NOMO-1 treated with DMSO at 0.1 percent for 48 hours (cell line): Measurements from ENCODE around the gene SETD1A.
A peak's percentile ranks its signal among the peaks of the same experiment; 100 is the strongest.

Experiments
- DNase-seq: peaks from one replicate; lab custom pipeline; 2025; ENCODE audit not compliant: unreplicated experiment; lab: John Stamatoyannopoulos, UW

SETD1A gene

DNA sequence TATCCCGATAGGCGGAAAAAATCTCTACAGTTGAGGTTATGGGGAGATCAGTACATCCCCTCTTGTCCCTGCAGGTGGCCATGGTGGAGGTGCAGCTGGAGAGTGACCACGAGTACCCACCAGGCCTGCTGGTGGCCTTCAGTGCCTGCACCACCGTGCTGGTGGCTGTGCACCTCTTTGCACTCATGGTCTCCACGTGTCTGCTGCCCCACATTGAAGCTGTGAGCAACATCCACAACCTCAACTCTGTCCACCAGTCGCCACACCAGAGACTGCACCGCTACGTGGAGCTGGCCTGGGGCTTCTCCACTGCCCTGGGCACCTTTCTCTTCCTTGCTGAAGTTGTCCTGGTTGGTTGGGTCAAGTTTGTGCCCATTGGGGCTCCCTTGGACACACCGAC is 4.4 kb upstream of the SETD1A start:
- DNase-seq = no peak

DNA sequence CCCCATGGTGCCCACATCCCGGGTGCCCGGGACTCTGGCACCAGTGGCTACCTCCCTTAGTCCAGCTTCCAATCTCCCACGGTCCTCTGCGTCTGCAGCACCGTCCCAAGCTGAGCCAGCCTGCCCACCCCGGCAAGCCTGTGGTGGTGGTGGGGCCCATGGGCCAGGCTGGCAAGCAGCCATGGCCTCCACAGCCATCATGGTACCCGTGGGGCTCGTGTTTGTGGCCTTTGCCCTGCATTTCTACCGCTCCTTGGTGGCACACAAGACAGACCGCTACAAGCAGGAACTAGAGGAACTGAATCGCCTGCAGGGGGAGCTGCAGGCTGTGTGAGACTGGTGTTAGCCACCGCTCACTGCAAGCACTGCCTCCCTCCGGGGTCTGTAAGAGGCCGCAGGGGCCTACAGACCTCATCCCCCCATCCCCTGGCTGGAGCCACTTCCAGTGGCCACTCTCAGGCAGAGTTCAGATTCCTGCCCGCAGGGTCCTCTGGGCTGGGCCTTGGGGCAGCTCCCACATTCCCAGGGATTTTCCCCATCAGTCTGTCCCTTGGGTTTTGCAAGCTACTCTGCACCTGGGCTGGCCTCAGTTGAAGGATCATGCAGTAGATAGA is 3.9 kb upstream of the SETD1A start:
- peak; percentile 75 for DNase-seq

DNA sequence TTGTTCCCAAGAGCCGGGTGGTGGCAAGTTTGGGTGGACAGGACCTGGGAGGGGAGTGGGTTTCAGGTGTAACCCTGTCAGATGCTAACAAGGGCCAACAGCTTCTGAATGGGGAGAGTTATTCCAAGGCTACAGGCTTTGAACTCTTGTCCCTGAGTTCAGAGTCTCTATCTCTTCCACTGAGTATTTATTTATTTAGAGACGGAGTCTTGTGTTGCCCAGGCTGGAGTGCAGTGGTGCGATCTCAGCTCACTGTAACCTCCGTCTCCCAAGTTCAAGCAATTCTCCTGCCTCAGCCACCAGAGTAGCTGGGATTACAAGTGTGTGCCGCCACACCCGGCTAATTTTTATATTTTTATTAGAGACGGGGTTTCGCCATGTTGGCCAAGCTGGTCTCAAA is 2.6 kb upstream of the SETD1A start:
- DNase-seq = no peak

DNA sequence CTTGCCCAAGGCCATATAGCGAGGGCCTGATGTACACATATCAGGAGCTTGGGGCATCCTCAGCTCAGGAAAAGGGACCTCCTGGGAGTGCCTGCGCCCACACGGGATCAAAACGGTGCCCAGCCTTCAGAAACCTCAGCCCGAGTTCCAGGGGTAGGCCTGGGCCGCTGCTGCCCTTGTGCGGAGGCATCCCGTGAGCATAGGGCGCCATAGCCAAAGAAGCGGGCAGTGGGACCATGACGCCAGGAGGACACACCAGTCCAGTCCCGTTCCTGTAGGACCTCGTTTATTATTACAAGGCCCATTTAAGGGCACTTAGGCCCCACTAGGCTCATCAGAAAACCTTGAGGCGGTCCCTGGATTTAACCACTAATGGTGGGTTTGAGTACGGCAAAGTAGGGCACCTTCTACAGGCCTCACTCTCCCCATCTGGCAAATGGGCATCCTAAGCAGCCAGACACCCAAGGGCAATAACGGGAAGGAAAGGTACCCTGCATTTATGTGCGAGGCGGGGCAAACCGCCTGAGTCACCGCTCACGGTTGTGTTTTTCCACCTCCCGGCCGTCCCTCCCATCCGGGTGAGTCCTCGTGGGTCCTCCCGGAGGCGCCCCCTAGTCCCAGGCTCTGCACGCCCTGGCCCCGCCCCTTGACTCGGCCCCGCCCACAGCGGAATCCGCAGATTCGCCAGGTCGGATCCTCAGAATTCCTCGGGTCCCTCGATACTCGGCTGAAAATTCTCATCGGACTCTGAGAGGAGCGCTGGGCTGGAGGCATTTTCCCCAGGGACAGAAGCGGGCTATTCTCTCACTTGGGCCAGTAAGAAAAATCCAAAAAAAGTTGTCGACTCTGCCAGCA is 726 bp upstream of the SETD1A start:
- peak; percentile 82 for DNase-seq

DNA sequence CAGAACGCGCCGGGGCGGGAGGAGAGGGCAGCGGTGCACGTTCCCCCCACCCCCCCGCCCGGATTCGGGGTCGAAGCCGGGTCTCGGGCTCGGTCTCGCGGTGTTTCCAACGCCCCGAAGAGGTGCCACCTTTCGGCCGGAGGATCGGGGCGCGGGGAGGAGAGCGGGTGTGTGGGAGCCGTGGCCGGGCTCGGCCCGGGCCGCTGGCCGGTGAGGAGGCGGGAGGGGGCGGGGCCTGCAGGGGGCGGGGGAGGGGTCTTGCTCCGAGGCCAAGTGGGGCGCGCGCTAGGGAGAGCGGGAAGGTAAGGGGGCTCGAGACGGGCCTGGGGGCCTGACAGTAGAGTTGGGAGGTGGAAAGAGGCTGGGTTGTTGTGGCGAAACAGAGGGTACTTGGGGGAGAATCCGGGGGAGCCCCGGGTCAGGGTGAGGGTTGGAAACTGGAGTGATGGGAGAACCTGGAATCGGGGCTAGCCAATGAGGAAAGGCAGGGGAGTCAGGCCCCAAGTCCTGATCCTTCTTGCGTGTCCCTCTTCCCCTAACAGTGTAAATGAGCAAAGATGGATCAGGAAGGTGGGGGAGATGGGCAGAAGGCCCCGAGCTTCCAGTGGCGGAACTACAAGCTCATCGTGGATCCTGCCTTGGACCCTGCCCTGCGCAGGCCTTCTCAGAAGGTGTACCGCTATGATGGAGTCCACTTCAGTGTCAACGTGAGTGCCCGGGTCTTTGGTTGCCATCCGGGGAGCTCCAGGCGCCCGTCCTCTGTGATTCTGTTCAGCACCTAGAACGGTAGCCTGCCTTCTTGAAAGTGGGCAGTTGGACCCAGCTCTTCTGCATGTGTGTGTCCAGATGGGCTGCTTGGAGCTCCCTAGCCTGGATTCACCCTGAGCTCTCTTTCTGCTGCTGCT is 873 bp downstream of the SETD1A start:
- peak; percentile 25 for DNase-seq

DNA sequence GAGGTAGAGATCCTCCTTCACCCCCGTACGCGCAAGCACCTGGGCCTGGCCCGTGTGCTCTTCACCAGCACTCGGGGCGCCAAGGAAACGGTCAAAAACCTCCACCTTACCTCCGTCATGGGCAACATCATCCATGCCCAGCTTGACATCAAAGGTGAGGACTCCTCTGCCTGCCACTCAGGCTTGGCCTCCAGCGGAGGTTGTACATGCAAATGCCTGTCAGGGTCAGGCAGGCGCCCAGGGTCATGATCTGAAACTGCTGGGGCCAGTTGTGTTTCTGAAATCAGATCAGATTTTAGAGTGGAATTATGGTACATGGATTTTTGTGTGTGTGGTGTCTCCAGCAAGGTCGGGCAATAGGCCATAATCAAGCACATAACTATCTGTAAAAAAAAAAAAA is 3.8 kb downstream of the SETD1A start:
- DNase-seq = no peak

DNA sequence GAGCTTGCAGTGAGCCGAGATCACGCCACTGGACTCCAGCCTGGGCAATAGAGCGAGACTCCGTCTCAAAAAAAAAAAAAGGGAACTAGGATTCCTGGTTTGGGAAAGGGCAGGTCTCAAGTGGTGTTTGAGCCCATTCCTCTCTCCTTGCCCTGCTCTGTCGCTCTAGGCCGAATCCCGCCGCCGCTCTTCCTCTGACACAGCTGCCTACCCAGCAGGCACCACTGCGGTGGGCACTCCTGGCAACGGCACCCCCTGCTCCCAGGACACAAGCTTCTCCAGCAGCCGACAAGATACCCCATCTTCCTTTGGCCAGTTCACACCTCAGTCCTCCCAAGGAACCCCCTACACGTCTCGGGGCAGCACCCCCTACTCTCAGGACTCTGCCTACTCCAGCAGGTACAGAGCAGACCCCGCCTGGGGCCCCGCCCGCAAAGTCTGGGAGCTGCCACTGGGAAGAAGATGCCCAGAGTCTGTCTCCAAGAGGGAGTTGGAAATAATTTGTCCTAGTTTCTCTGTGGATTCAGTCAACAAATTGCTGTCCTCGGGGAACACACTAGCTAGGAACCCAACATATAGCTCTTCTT is 6.5 kb downstream of the SETD1A start:
- no peak for DNase-seq

DNA sequence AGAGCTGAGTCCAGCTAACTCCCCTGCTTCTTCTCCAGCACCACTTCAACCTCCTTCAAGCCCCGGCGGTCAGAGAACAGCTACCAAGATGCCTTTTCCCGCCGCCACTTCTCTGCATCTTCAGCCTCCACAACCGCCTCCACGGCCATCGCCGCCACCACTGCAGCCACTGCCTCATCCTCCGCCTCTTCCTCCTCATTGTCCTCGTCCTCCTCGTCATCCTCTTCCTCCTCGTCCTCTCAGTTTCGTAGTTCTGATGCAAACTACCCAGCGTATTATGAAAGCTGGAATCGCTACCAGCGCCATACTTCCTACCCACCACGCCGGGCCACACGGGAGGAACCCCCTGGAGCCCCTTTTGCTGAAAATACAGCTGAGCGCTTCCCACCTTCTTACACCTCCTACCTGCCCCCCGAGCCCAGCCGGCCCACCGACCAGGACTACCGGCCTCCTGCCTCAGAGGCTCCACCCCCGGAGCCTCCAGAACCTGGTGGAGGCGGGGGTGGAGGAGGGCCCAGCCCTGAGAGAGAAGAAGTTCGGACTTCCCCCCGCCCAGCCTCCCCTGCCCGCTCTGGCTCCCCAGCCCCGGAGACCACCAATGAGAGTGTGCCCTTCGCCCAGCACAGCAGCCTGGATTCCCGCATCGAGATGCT is 7.1 kb downstream of the SETD1A start:
- no peak for DNase-seq

DNA sequence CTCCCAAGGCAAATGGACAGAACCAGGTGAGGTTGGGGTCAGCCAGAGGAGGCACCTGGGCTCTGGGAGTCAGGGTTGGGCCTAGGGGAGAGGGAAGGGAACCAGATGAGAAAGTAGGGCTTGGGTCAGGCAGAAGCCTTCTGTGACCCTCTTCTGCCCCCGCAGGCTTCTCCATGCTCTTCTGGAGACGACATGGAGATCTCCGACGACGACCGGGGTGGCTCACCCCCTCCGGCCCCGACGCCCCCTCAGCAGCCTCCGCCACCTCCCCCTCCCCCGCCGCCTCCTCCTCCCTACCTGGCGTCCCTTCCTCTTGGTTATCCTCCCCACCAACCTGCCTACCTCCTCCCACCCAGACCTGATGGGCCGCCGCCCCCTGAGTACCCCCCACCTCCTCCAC is 7.9 kb downstream of the SETD1A start:
- DNase-seq = no peak

DNA sequence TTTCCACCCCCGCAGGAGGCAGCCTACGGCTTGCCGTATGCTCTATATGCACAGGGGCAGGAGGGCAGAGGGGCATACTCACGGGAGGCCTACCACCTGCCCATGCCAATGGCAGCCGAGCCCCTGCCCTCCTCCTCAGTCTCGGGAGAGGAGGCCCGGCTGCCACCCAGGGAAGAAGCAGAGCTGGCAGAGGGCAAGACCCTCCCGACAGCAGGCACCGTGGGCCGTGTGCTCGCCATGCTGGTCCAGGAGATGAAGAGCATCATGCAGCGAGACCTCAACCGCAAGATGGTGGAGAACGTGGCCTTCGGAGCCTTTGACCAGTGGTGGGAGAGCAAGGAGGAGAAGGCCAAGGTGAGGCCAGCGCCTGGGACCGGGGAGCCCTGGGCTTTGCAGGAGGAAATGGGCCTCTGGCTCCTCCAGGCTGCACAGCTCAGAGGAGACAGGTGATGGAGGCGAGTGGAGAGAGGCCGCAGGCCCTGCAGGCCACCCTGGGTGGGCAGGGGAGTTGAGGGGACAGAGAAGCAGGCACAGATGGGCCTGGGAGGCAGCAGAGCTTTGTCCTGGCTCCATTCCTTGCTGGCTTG is 8.6 kb downstream of the SETD1A start:
- no peak for DNase-seq

DNA sequence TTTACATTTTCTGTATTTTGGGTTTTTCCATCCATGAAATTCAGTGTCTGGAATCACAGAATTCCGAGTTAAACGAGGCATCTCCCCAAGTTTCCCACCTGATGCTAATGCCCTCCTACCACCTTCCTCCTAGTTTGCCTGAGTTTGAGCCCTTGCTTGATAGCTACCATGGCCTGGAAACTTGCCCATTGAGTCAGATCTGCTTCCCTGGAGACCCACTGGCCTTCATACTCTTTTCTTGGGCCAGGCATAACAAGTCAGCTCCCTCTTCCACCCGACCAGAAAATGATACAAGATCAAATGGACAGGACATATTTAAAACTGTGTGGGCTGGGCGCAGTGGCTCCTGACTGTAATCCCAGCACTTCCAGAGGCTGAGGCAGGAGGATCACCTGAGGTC is 10.2 kb downstream of the SETD1A start:
- DNase-seq = no peak

DNA sequence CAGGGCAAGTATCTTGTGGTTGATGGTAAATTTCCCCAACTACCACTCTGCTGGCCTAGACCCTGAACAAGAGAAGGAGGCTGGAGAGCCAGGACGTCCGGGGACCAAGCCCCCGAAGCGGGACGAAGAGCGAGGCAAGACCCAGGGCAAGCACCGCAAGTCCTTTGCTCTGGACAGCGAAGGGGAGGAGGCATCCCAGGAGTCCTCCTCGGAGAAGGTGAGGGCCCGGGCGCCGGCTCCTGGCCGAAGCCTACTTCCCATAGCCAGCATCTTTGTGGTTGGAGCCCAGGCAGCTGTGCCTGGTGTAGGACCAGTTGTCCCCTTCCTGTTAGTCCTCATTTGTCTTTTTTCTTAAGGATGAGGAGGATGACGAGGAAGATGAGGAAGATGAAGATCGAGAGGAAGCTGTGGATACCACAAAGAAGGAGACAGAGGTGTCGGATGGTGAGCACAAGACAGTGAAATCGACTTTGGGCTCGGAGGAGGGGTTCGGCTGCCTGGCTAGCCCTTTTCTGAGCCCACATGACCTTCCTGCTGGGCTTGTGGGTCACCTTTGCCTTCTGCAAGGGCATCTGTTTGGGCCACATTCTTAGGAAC is 11.8 kb downstream of the SETD1A start:
- no peak for DNase-seq

DNA sequence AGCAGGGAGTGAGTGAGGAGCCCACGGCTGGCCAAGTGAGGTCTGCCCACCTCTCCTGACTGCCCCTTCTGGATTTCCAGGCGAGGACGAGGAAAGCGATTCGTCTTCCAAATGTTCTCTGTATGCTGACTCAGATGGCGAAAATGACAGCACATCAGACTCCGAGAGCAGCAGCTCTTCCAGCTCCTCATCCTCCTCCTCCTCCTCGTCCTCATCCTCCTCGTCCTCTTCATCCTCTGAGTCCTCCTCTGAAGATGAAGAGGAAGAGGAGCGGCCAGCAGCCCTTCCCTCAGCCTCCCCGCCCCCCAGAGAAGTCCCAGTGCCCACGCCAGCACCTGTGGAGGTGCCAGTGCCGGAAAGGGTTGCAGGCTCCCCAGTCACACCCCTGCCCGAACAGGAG is 13.7 kb downstream of the SETD1A start:
- no peak for DNase-seq

DNA sequence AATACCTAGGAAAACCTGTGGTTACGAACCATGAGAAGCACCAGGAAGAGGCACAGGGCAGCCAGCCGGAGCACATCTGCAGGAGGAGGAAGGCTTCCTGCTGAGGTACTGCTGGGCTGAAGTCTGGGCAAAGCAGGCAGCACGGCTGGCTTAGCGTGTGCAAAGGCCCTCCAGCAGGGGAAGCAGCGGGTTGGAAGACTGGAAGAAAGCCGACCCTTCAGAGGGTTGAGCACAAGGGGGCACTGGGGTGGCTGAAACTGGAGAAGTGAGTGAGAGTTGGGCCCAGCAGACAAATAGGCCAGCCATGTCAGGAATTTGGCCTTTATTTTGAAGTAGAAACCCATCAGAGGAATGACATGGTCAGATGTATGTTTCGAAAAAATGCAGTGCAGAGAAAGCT is 15.3 kb downstream of the SETD1A start:
- no peak for DNase-seq

DNA sequence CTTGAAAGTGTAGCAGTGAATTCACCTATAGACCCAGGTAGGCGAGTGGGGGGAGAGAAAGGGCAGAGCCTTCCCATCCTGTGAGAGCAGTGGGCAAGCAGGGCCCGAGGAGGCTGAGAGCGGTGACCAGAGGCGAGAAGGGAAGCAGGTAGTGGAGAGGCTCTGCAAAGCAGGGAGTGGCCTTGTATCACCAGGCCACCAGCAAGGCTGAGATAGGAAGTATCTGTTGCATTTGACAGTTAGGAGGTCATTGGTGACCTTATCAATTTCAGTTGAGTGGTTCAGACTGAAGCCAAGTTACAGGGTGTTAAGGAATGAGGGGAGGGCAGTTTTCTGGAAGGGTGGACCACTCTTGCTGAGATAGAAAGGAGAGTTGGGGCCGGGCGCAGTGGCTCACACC is 16.8 kb downstream of the SETD1A start:
- DNase-seq = no peak

DNA sequence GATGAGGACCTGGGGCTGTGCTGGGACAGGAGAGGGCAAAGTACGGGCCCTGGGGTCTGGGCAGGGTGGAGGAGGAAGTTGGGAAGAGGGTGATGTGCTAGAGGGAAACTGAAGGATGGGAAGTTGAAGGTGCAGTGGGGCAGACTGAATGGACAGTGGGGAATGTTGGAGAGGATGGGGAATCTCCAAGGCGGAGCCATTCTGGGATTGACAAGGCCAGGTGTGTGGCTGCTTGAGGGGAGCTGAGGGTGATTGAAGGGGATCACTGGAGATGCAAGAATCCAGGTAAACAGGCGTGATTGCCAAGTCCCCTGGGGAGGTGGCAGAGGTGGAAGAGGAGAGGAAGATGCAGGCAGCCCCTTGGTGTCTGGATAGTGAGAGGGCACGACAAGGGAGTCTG is 18.9 kb downstream of the SETD1A start:
- no peak for DNase-seq

DNA sequence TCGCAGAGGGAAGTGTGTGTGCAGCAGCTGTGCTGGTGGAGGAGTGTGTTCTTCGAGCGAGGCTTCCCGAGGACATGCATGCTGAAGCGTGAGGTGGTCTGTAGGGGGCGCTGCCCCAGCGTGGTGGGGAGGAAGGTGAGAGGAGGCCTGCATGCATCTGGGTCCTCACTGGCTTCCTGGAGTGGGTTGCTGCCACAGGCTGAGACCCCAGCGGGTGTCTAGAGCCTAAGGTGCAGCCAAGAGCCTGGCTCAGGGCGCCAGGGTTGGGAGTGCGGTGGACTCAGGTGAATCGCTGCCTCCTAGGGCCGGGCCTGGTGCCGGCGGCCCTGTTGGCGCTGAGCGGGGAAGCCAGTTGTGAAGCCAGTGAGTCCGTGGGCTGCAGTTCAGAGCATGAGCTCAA is 19.9 kb downstream of the SETD1A start:
- DNase-seq = no peak

DNA sequence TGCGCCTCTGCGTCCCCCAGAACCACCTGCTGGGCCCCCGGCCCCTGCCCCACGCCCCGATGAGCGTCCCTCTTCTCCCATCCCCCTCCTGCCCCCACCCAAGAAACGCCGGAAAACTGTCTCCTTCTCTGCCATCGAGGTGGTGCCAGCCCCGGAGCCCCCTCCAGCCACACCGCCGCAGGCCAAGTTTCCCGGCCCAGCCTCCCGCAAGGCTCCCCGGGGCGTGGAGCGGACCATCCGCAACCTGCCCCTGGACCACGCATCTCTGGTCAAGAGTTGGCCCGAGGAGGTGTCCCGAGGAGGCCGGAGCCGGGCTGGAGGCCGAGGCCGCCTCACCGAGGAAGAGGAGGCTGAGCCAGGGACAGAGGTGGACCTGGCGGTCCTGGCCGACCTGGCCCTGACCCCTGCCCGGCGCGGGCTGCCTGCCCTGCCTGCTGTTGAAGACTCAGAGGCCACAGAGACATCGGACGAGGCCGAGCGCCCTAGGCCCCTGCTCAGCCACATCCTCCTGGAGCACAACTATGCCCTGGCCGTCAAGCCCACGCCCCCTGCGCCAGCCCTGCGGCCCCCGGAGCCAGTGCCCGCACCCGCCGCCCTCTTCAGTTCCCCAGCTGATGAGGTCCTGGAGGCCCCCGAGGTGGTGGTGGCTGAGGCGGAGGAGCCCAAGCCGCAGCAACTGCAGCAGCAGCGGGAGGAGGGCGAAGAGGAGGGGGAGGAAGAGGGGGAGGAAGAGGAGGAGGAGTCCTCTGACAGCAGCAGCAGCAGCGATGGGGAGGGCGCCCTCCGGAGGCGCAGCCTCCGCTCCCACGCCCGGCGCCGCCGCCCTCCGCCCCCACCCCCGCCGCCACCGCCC is 21.8 kb downstream of the SETD1A start:
- DNase-seq = no peak

DNA sequence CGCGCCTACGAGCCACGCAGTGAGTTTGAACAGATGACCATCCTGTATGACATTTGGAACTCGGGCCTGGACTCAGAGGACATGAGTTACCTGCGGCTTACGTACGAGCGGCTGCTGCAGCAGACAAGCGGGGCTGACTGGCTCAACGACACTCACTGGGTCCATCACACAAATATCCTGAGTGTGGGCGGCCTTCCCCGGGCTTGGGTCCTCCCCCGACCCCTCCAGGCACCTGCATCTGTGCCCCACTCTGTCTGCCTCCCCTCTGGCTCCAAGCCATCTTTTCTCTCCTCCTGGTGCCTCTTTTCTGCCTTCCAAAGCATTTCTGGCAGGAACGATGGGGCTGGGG is 22.4 kb downstream of the SETD1A start:
- no peak for DNase-seq
